OCI-LY1 (cell line): Measurements from ENCODE around the gene CCNA1.

Source experiments
- CTCF ChIP-seq: fragments of 200-600 bp; sonication (generic), shearing (Covaris generic); IDR thresholded peaks from 2 replicates; pipeline ENCODE4 v1.5.1; 2017; ENCODE audit warnings: mild to moderate bottlenecking, antibody characterized with exemption, low read length, moderate library complexity, mixed read lengths
- EZH2 ChIP-seq: fragments of 200-600 bp; sonication (generic), shearing (Covaris generic); IDR thresholded peaks from 2 replicates; pipeline ENCODE4 v1.8.0; 2017; ENCODE audit warnings: borderline replicate concordance, mixed run types, mild to moderate bottlenecking, antibody characterized with exemption, low read length, moderate library complexity, mixed read lengths

- TF ChIP-seq CTCF, result no peak
- TF ChIP-seq EZH2, result no peak
Observed at GRCh38 chr13:36431204-36432105, 840 bp upstream of the CCNA1 start.
